AG10803 (cell line): ENCODE measurements around the gene EPHB1.

Experiments used
- DNase-seq: peaks from one replicate; pipeline ENCODE4 v3.0.0; 2010; ENCODE audit warnings: low read depth
- H3K4me3 ChIP-seq: 2 replicates; pipeline ENCODE4 v1.5.1; 2011; ENCODE audit warnings: mild to moderate bottlenecking, low read length, control low read depth
- CTCF ChIP-seq: conservative IDR thresholded peaks from 2 replicates; pipeline ENCODE4 v1.5.1; 2011; ENCODE audit warnings: mild to moderate bottlenecking, low read length, control low read depth, inconsistent platforms

EPHB1 gene

GRCh38 chr3:134765468-134765867 is 29.6 kb upstream of the EPHB1 start:
- TF ChIP-seq CTCF, result no peak
- H3K4me3 ChIP-seq, result no peak overlapping the region
- DNase-seq, result no peak

GRCh38 chr3:134766290-134766689 is 28.8 kb upstream of the EPHB1 start:
- H3K4me3 ChIP-seq, result no peak overlapping the region
- TF ChIP-seq CTCF, result no peak
- no peak for DNase-seq

- TF ChIP-seq CTCF, result no peak
- no peak for DNase-seq
- no peak overlapping the region for H3K4me3 ChIP-seq
These were observed 26.9 kb upstream of the EPHB1 start for GRCh38 chr3:134768116-134768515.

GRCh38 chr3:134768837-134769236 is 26.2 kb upstream of the EPHB1 start:
- TF ChIP-seq CTCF, result no peak

GRCh38 chr3:134769287-134769868 is 25.7 kb upstream of the EPHB1 start:
- no peak for DNase-seq
- no peak for TF ChIP-seq CTCF

More at GRCh38 chr3:134768837-134769236, 26.2 kb upstream of the EPHB1 start:
- no peak for DNase-seq
- no peak overlapping the region for H3K4me3 ChIP-seq

GRCh38 chr3:134772011-134772410 is 23.0 kb upstream of the EPHB1 start:
- H3K4me3 ChIP-seq, result no peak overlapping the region
- no peak for TF ChIP-seq CTCF
- no peak for DNase-seq

More at GRCh38 chr3:134769287-134769868, 25.7 kb upstream of the EPHB1 start:
- H3K4me3 ChIP-seq, result no peak overlapping the region

GRCh38 chr3:134772591-134772990 is 22.5 kb upstream of the EPHB1 start:
- TF ChIP-seq CTCF, result no peak
- H3K4me3 ChIP-seq, result no peak overlapping the region
- DNase-seq, result no peak
